ENCODE data around the gene KIF4B. TPM values are rescaled to one million over a fixed set of nuclear protein-coding genes. Genes with fewer than 3 reads are reported as not detected.

Gene KIF4B
- total RNA-seq, 4 donors from 2014 or later: under 0.01 TPM; not detected in 2

GRCh38 chr5:155047818-155048217, 34.3 kb downstream of the KIF4B start:
- no peak for TF ChIP-seq CTCF (IDR thresholded peaks at IDR 0.05)
- no peak for TF ChIP-seq POLR2AphosphoS5 (IDR thresholded peaks at IDR 0.05)
- Histone ChIP-seq H3K27ac (replicated peaks in 1 of 4) (no peak overlapping the region), H3K9me3 (no peaks in the 10 kb centered on the region), H3K4me1 (no peaks in the 10 kb centered on the region), H3K4me3 (no peak overlapping the region), H3K27me3 (no peaks in the 10 kb centered on the region), H3K36me3 (no peaks in the 10 kb centered on the region)
- 74% methylated on average over 8 of the region's 8 CpGs for WGBS
- intact Hi-C loops (cut with DNase I): no loop called here
- no peak for DNase-seq (ENCODE audit: extremely low spot score)

GRCh38 chr5:155049569-155050383, 36.2 kb downstream of the KIF4B start:
- TF ChIP-seq POLR2A (IDR thresholded peaks at IDR 0.05; ENCODE audit: low read depth) (no peak), POLR2AphosphoS5 (IDR thresholded peaks at IDR 0.05) (no peak), EP300 (IDR thresholded peaks at IDR 0.05) (no peak), CTCF (IDR thresholded peaks at IDR 0.05) (no peak)
- WGBS: 50% methylated on average over 1 of the region's 1 CpG
- DNase-seq (ENCODE audit: extremely low spot score): no peak
- Histone ChIP-seq H3K27ac (replicated peaks in 1 of 4) (no peak overlapping the region), H3K4me1 (no peaks in the 10 kb centered on the region), H3K27me3 (no peaks in the 10 kb centered on the region), H3K36me3 (no peaks in the 10 kb centered on the region), H3K4me3 (no peak overlapping the region), H3K9me3 (no peaks in the 10 kb centered on the region)
- intact Hi-C loops (cut with DNase I): no loop called here

GRCh38 chr5:155050384-155051019, 36.9 kb downstream of the KIF4B start:
- TF ChIP-seq CTCF (IDR thresholded peaks at IDR 0.05) (no peak), POLR2A (IDR thresholded peaks at IDR 0.05; ENCODE audit: low read depth) (no peak), POLR2AphosphoS5 (IDR thresholded peaks at IDR 0.05) (no peak), EP300 (IDR thresholded peaks at IDR 0.05) (no peak)
- Histone ChIP-seq H3K9me3 (no peaks in the 10 kb centered on the region), H3K4me1 (no peaks in the 10 kb centered on the region), H3K4me3 (no peak overlapping the region), H3K36me3 (no peaks in the 10 kb centered on the region), H3K27me3 (no peaks in the 10 kb centered on the region), H3K27ac (replicated peaks in 1 of 4) (no peak overlapping the region)
- 67% methylated on average over 5 of the region's 5 CpGs for WGBS
- intact Hi-C loops (cut with DNase I): no loop called here
- DNase-seq (ENCODE audit: extremely low spot score): peak; percentile 5

- DNase-seq (ENCODE audit: extremely low spot score): no peak
- Histone ChIP-seq H3K4me1 (no peaks in the 10 kb centered on the region), H3K9me3 (no peaks in the 10 kb centered on the region), H3K27ac (replicated peaks in 1 of 4) (no peak overlapping the region), H3K27me3 (no peaks in the 10 kb centered on the region), H3K4me3 (no peak overlapping the region), H3K36me3 (no peaks in the 10 kb centered on the region)
- WGBS: 77% methylated on average over 4 of the region's 4 CpGs
- TF ChIP-seq POLR2AphosphoS5 (IDR thresholded peaks at IDR 0.05): no peak
- no peak for TF ChIP-seq EP300 (IDR thresholded peaks at IDR 0.05)
- TF ChIP-seq CTCF (IDR thresholded peaks at IDR 0.05): no peak
- TF ChIP-seq POLR2A (IDR thresholded peaks at IDR 0.05; ENCODE audit: low read depth): no peak
- intact Hi-C loops (cut with DNase I): no loop called here
Observed at GRCh38 chr5:155052532-155052931, 39.0 kb downstream of the KIF4B start.

All from esophagus muscularis mucosa (tissue), 4 donors.